ENCODE measurements around the gene PNPO. TPM values are rescaled to one million over a fixed set of nuclear protein-coding genes. Genes with fewer than 3 reads are reported as not detected.
A peak's percentile ranks its signal among the peaks of the same experiment; 100 is the strongest.

Gene PNPO
- total RNA-seq, 2 donors from 2014 or later = 37.3 to 55.2 TPM

DNA sequence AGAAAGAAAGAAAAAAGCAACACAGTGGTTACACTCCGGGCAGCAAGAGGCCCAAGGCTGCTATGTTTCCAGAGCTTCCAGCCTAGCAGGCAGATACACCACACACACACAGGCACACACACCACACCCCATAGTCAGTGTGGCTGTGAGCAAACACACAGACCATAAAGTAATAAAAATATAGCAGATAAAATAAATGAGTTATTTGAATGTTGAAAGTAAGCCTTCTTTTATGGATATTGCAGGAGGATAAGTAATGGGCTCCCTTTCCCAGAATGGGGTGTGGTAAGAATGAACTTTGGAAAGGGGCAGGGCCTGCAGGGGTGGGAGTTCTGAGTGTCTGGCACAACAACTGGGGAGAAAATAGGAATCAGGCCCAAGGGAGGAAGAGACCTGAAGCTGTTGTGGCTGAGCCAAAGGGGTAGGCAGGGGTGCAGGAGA lies 24.7 kb downstream of the PNPO start:
- Histone ChIP-seq H3K36me3 (no peaks in the 10 kb centered on the region), H3K4me3 (no peak overlapping the region), H3K27ac (peak overlapping the region; percentile 65 to 68), H3K27me3 (replicated peaks; ENCODE audit: insufficient read depth) (no peaks in the 10 kb centered on the region), H3K9me3 (no peaks in the 10 kb centered on the region), H3K4me1 (replicated peaks) (no peaks in the 10 kb centered on the region)
- intact Hi-C loops (cut with DNase I) = no loop called here
- TF ChIP-seq, protein P1, sequence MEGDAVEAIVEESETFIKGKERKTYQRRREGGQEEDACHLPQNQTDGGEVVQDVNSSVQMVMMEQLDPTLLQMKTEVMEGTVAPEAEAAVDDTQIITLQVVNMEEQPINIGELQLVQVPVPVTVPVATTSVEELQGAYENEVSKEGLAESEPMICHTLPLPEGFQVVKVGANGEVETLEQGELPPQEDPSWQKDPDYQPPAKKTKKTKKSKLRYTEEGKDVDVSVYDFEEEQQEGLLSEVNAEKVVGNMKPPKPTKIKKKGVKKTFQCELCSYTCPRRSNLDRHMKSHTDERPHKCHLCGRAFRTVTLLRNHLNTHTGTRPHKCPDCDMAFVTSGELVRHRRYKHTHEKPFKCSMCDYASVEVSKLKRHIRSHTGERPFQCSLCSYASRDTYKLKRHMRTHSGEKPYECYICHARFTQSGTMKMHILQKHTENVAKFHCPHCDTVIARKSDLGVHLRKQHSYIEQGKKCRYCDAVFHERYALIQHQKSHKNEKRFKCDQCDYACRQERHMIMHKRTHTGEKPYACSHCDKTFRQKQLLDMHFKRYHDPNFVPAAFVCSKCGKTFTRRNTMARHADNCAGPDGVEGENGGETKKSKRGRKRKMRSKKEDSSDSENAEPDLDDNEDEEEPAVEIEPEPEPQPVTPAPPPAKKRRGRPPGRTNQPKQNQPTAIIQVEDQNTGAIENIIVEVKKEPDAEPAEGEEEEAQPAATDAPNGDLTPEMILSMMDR (IDR thresholded peaks at IDR 0.05) = no peak
- TF ChIP-seq POLR2AphosphoS5 (IDR thresholded peaks at IDR 0.05) (peak; percentile 81), POLR2A (IDR thresholded peaks at IDR 0.05) (no peak)
- peak; percentile 64 for DNase-seq (ENCODE audit: low spot score)
- WGBS = 36% methylated on average over 1 of the region's 1 CpG

DNA sequence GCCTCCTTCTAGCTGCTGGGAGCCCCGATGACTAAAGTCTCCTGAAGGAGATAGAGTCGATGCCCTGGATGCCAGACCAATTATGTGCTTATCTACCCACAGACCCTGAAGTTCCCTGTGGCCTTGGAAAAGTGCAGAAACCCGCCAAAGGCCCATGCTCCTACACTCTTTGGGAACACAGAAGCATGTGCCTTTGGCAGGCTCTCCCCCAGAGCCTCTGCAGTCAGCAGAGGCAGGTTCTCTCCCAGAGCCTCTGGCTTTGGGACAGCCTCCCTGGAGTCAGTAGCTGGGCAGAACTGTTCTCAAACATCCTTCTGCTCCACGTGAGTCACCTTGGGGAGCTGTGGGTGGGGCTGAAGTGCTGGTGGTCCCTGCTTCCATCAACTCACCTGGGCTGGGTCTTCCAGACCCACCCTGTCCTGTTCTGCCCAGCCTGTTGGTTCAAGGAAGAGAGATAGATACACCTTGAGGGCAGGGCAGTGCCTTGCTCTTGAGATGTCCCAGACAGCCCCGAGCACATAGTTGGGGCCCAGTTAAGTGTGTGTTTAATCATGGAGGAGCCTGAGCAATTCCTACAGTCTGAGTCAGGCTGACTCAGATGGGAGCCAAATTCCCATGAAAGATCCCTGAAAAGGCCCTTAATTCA lies 26.4 kb downstream of the PNPO start:
- no peak for DNase-seq (ENCODE audit: low spot score)
- Histone ChIP-seq H3K9me3 (no peaks in the 10 kb centered on the region), H3K4me1 (replicated peaks) (no peaks in the 10 kb centered on the region), H3K36me3 (no peaks in the 10 kb centered on the region), H3K4me3 (no peak overlapping the region), H3K27ac (peak overlapping the region; percentile 13 to 65), H3K27me3 (replicated peaks; ENCODE audit: insufficient read depth) (no peaks in the 10 kb centered on the region)
- TF ChIP-seq POLR2A (IDR thresholded peaks at IDR 0.05) = no peak
- no peak for TF ChIP-seq POLR2AphosphoS5 (IDR thresholded peaks at IDR 0.05)
- TF ChIP-seq, protein P1 (IDR thresholded peaks at IDR 0.05) = no peak
- intact Hi-C loops (cut with DNase I) = no loop called here
- WGBS = 52% methylated on average over 5 of the region's 5 CpGs

DNA sequence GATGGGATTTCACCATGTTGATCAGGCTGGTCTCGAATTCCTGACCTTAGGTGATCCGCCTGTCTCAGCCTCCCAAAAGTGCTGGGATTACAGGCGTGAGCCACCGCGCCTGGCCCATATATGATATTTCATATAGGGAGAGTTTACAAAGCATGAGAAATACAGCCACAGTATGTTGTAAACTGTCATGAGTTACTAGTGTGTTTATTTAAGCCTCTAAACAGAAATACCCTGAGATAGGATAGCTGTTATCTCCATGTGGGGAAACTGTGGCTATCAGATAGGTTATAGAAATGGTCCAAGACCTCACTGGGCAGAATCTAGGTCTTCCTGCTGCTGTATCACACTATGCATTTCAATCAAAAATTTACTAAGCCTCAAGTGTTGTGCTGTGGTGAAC lies 27.5 kb downstream of the PNPO start:
- no peaks in the 10 kb centered on the region for H3K36me3 ChIP-seq
- H3K27ac ChIP-seq = no peak overlapping the region
- no peaks in the 10 kb centered on the region for H3K4me1 ChIP-seq (replicated peaks)
- TF ChIP-seq POLR2A (IDR thresholded peaks at IDR 0.05) (no peak), POLR2AphosphoS5 (IDR thresholded peaks at IDR 0.05) (no peak)
- TF ChIP-seq, protein P1 (IDR thresholded peaks at IDR 0.05) = no peak
- WGBS = 90% methylated on average over 5 of the region's 5 CpGs
- intact Hi-C loops (cut with DNase I) = no loop called here
- no peaks in the 10 kb centered on the region for H3K27me3 ChIP-seq (replicated peaks; ENCODE audit: insufficient read depth)
- no peak for DNase-seq (ENCODE audit: low spot score)
- H3K9me3 ChIP-seq = no peaks in the 10 kb centered on the region
- H3K4me3 ChIP-seq = no peak overlapping the region

DNA sequence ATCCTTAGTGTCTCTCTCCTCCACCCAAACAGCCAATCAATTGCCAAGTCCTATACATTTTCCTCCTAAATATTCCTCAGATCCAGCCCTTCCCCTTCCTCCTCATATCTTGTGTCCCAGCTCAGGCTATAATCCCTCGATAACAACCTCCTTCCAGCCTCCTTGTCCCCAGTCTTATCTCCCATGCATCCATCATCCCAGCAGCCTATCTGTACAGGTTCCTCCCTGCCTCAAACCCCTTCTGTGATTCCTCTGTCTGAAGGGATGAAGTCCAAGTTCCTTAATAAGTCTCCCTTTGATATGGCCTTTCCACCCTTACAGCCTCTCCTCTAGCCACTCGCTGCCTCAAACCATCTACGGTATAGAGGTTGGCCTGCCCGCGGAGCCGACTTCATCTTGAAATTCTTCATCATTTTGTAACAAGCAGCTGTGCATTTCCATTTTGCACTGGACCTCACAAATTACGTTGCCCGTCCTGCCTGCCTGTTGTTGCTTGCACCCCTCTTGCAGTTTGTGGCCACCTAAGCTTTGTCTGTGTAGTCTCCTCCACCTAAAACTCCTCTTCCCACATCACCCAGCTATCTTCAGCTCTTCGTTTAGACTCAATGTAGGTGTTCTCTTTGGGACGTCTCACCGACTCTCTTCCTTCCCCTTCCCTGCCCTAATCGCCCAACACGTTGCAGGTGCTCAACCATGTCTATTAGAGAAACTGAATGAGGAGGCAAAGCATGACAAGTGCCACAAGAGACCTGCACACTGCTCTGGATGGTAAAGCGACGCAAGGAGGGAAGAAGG lies 28.8 kb downstream of the PNPO start:
- peaks cover 5 to 10% of the 10 kb centered on the region in 2 donors for H3K36me3 ChIP-seq
- TF ChIP-seq, protein P1 (IDR thresholded peaks at IDR 0.05) = no peak
- TF ChIP-seq POLR2AphosphoS5 (IDR thresholded peaks at IDR 0.05) = no peak
- peak overlapping the region in 1 of 2 donors; percentile 15 for H3K4me3 ChIP-seq
- 51% methylated on average over 15 of the region's 15 CpGs for WGBS
- no peaks in the 10 kb centered on the region for H3K9me3 ChIP-seq
- peak overlapping the region; percentile 39 to 59 for H3K27ac ChIP-seq
- DNase-seq (ENCODE audit: low spot score) = no peak
- no peaks in the 10 kb centered on the region for H3K4me1 ChIP-seq (replicated peaks)
- no peaks in the 10 kb centered on the region for H3K27me3 ChIP-seq (replicated peaks; ENCODE audit: insufficient read depth)
- intact Hi-C loops (cut with DNase I) = loop anchor here (2.0 to 5.0 kb wide), 2 partner anchors 21 to 73 kb away; partner anchors contain the start of gene SP2
